OCI-LY3 (cell line): ENCODE measurements around the gene STARD13.

Experiments used
- H2AFZ ChIP-seq: fragments of 200-600, 300-600 bp; shearing (Covaris generic); 2 replicates; pipeline ENCODE4 v1.6.0; 2014; ENCODE audit warnings: antibody characterized with exemption, low read depth, low read length
- H3K27ac ChIP-seq: fragments of 200-600, 300-600 bp; sonication (generic); 2 replicates; pipeline ENCODE4 v1.5.1; 2014; ENCODE audit warnings: mild to moderate bottlenecking, low read length, moderate library complexity, mixed read lengths
- H3K27me3 ChIP-seq: fragments of 200-600, 300-600 bp; sonication (generic); 2 replicates; pipeline ENCODE4 v1.6.1; 2014; ENCODE audit warnings: low read depth, low read length, mixed read lengths
- H3K36me3 ChIP-seq: fragments of 200-600, 300-600 bp; sonication (generic); replicated peaks from 2 replicates; pipeline ENCODE3; 2014; ENCODE audit warnings: low read depth, low read length, mixed read lengths
- H3K4me1 ChIP-seq: fragments of 300-600, 200-600 bp; sonication (generic); 2 replicates; pipeline ENCODE4 v1.6.1; 2014; ENCODE audit warnings: low read length, mixed read lengths
- H3K4me2 ChIP-seq: fragments of 200-600, 300-600 bp; sonication (generic); 2 replicates; pipeline ENCODE4 v1.6.1; 2014; ENCODE audit warnings: low read length, mixed read lengths
- H3K4me3 ChIP-seq: fragments of 300-600, 200-600 bp; sonication (generic); 2 replicates; pipeline ENCODE4 v1.5.1; 2014; ENCODE audit warnings: antibody characterized with exemption, mild to moderate bottlenecking, low read length, moderate library complexity
- H3K79me2 ChIP-seq: fragments of 300-600, 200-600 bp; shearing (Covaris generic); 2 replicates; pipeline ENCODE4 v1.6.1; 2014; ENCODE audit warnings: mild to moderate bottlenecking, low read length, mixed read lengths
- H3K9ac ChIP-seq: fragments of 300-600, 200-600 bp; shearing (Covaris generic); 2 replicates; pipeline ENCODE4 v1.6.0; 2014; ENCODE audit warnings: mild to moderate bottlenecking, low read length, moderate library complexity
- H3K9me3 ChIP-seq: fragments of 200-600, 300-600 bp; shearing (Covaris generic); 2 replicates; pipeline ENCODE4 v1.6.1; 2014; ENCODE audit warnings: low read length, mixed read lengths; ENCODE audit not compliant: insufficient read depth
- H4K20me1 ChIP-seq: fragments of 200-600, 300-600 bp; sonication (generic); 2 replicates; pipeline ENCODE4 v1.6.1; 2016; ENCODE audit warnings: low read length, mixed read lengths; ENCODE audit not compliant: insufficient read depth
- CTCF ChIP-seq: fragments of 200-600, 300-600 bp; sonication (generic); IDR thresholded peaks from 2 replicates; pipeline ENCODE4 v1.5.1; 2014; ENCODE audit warnings: antibody characterized with exemption, low read length, low read depth
- EZH2phosphoT487 ChIP-seq: fragments of 200-600 bp; shearing (Covaris generic); IDR thresholded peaks from 2 replicates; pipeline ENCODE4 v1.6.1; 2018; ENCODE audit warnings: antibody characterized with exemption, mixed run types, low read depth

STARD13 gene

GRCh38 chr13:33262594-33262993 lies 23.0 kb downstream of the STARD13 start:
- no peaks in the 10 kb centered on the region for H3K9me3 ChIP-seq
- H2AFZ ChIP-seq, result no peak overlapping the region
- no peak overlapping the region for H3K27ac ChIP-seq
- H3K9ac ChIP-seq, result no peak overlapping the region
- H3K4me3 ChIP-seq, result no peak overlapping the region
- no peak overlapping the region for H3K4me2 ChIP-seq
- no peaks in the 10 kb centered on the region for H3K4me1 ChIP-seq
- H3K79me2 ChIP-seq, result no peaks in the 10 kb centered on the region
- no peaks in the 10 kb centered on the region for H3K36me3 ChIP-seq
- H4K20me1 ChIP-seq, result no peaks in the 10 kb centered on the region
- TF ChIP-seq CTCF (no peak), EZH2phosphoT487 (no peak)
- H3K27me3 ChIP-seq, result no peaks in the 10 kb centered on the region

GRCh38 chr13:33262062-33262487 lies 23.5 kb downstream of the STARD13 start:
- Histone ChIP-seq H3K36me3 (no peaks in the 10 kb centered on the region), H4K20me1 (no peaks in the 10 kb centered on the region), H3K4me1 (no peaks in the 10 kb centered on the region), H2AFZ (no peak overlapping the region; the same call in 1 of the 2 replicates), H3K4me2 (no peak overlapping the region), H3K9me3 (no peaks in the 10 kb centered on the region), H3K79me2 (no peaks in the 10 kb centered on the region), H3K4me3 (no peak overlapping the region), H3K9ac (no peak overlapping the region), H3K27me3 (no peaks in the 10 kb centered on the region), H3K27ac (no peak overlapping the region)
- TF ChIP-seq EZH2phosphoT487 (no peak), CTCF (no peak)

GRCh38 chr13:33261387-33262061 lies 24.0 kb downstream of the STARD13 start:
- no peak overlapping the region for H3K27ac ChIP-seq
- H3K27me3 ChIP-seq, result no peaks in the 10 kb centered on the region
- no peak overlapping the region for H3K4me2 ChIP-seq
- H3K4me1 ChIP-seq, result no peaks in the 10 kb centered on the region
- no peak overlapping the region for H3K4me3 ChIP-seq
- H4K20me1 ChIP-seq, result no peaks in the 10 kb centered on the region
- H3K79me2 ChIP-seq, result no peaks in the 10 kb centered on the region
- TF ChIP-seq CTCF (no peak), EZH2phosphoT487 (no peak)
- H3K36me3 ChIP-seq, result no peaks in the 10 kb centered on the region
- no peak overlapping the region for H2AFZ ChIP-seq
- H3K9ac ChIP-seq, result no peak overlapping the region
- H3K9me3 ChIP-seq, result no peaks in the 10 kb centered on the region

- H3K9me3 ChIP-seq, result no peaks in the 10 kb centered on the region
- no peak overlapping the region for H3K9ac ChIP-seq
- H3K4me3 ChIP-seq, result no peak overlapping the region
- H3K27ac ChIP-seq, result no peak overlapping the region
- no peak overlapping the region for H2AFZ ChIP-seq
- H3K36me3 ChIP-seq, result no peaks in the 10 kb centered on the region
- H3K4me2 ChIP-seq, result no peak overlapping the region
- no peaks in the 10 kb centered on the region for H3K79me2 ChIP-seq
- TF ChIP-seq EZH2phosphoT487 (no peak), CTCF (no peak)
- H4K20me1 ChIP-seq, result no peaks in the 10 kb centered on the region
- H3K27me3 ChIP-seq, result no peaks in the 10 kb centered on the region
- no peaks in the 10 kb centered on the region for H3K4me1 ChIP-seq
Measured at GRCh38 chr13:33260168-33261098, 25.1 kb downstream of the STARD13 start.
